ENCODE measurements around the gene RDM1. TPM values are rescaled to one million over a fixed set of nuclear protein-coding genes. Genes with fewer than 3 reads are reported as not detected.
"Not testable (repeated sequence)": the region's sequence is repeated elsewhere in the genome, so short reads cannot be mapped to it uniquely, and the experiment has no call there.

The RDM1 gene
- total and polyA plus RNA-seq, 2 of the 4 experiments (the other 2 are of a cell fraction) = 0.18 TPM; not detected in 1

GRCh38 chr17:35898283-35899070 lies 32.1 kb downstream of the RDM1 start:
- H3K27ac ChIP-seq (ENCODE audit: insufficient read depth, low read length) = no peak overlapping the region
- no peak overlapping the region for H3K9ac ChIP-seq (ENCODE audit: low read depth, low read length)
- dilution Hi-C loops (cut with HindIII; ENCODE audit: low sequenced_read_pairs, unreplicated experiment) = no loop called here
- no peak for ATAC-seq (ENCODE audit: low read depth)
- H4K8ac ChIP-seq (ENCODE audit: low read depth in 2 of 2, low read length in 2 of 2) = no peak overlapping the region
- no peak overlapping the region for H3K18ac ChIP-seq (ENCODE audit: low read depth, low read length)
- no peak overlapping the region for H4K91ac ChIP-seq (ENCODE audit: insufficient read depth, low read depth, low read length)
- TF ChIP-seq NFE2L2 (IDR thresholded peaks at IDR 0.05; ENCODE audit: low read depth, low read length) (no peak), RFX5 (IDR thresholded peaks at IDR 0.05; ENCODE audit: low read depth, low read length) (no peak), CEBPB (IDR thresholded peaks at IDR 0.05; ENCODE audit: low read depth, low read length) (no peak), SMC3 (IDR thresholded peaks at IDR 0.05; ENCODE audit: low read depth, low read length) (no peak), BHLHE40 (IDR thresholded peaks at IDR 0.05; ENCODE audit: low read depth, low read length) (no peak), USF2 (IDR thresholded peaks at IDR 0.05; ENCODE audit: low read depth, low read length) (no peak), POLR2A (IDR thresholded peaks at IDR 0.05; ENCODE audit: low read depth, low read length) (no peak), MAZ (IDR thresholded peaks at IDR 0.05; ENCODE audit: borderline replicate concordance, low read depth, low read length) (no peak), FOS (IDR thresholded peaks at IDR 0.05; ENCODE audit: low read depth, low read length) (no peak)
- no peak overlapping the region for H2BK20ac ChIP-seq (ENCODE audit: low read depth, low read length)
- intact Hi-C loops (cut with micrococcal nuclease) = no loop called here
- H3K27me3 ChIP-seq (ENCODE audit: control insufficient read depth, insufficient read depth, low read length) = peaks cover 3% of the 10 kb centered on the region
- CTCF ChIA-PET = interaction anchor here (0.7 kb wide), 1 partner anchor 23 kb away, joined by 3 read pairs; no protein-coding TSS in a partner anchor
- in situ Hi-C loops (cut with MboI; ENCODE audit: low sequenced_read_pairs) = no loop called here
- H4K5ac ChIP-seq (ENCODE audit: low read depth, low read length) = no peak overlapping the region
- no peak overlapping the region for H3K4me3 ChIP-seq (ENCODE audit: insufficient read depth, low read depth, low read length)
- no peak overlapping the region for H2BK5ac ChIP-seq (ENCODE audit: low read depth, low read length, poor library complexity, severe bottlenecking)
- no peak overlapping the region for H3K23ac ChIP-seq (ENCODE audit: low read depth, low read length)
- no peaks in the 10 kb centered on the region for H3K9me3 ChIP-seq (ENCODE audit: control insufficient read depth, insufficient read depth, low read length)
- WGBS, 2 experiments (ENCODE audit: extremely low coverage in 2 of 2, insufficient read length in 1 of 2) = no CpG with 5 or more reads among the region's 6 CpGs
- H3K4me1 ChIP-seq (ENCODE audit: control insufficient read depth, insufficient read depth, low read length) = no peaks in the 10 kb centered on the region
- no peak for DNase-seq
- H3K4me2 ChIP-seq (ENCODE audit: low read depth, low read length) = no peak overlapping the region
- no peak overlapping the region for H2AK9ac ChIP-seq (replicated peaks; ENCODE audit: low read depth, low read length, poor library complexity)
- no peak overlapping the region for H2BK120ac ChIP-seq (ENCODE audit: low read depth, low read length)
- no peaks in the 10 kb centered on the region for H3K36me3 ChIP-seq (ENCODE audit: control insufficient read depth, insufficient read depth, low read length)
- H3K56ac ChIP-seq (ENCODE audit: extremely low read depth, insufficient read depth, low read length) = no peak overlapping the region
- H3K9me1 ChIP-seq (ENCODE audit: insufficient read depth, low read length) = no peaks in the 10 kb centered on the region
- BruUV-seq (replicated peaks) = no TSS peak
- H3K14ac ChIP-seq (replicated peaks; ENCODE audit: low read depth, low read length) = no peak overlapping the region
- H2AFZ ChIP-seq (replicated peaks; ENCODE audit: low read length, poor library complexity) = no peak overlapping the region
- H2BK15ac ChIP-seq (ENCODE audit: low read depth, low read length) = no peak overlapping the region
- no peaks in the 10 kb centered on the region for H4K20me1 ChIP-seq (ENCODE audit: insufficient read depth, low read length)
- POLR2A ChIA-PET (ENCODE audit: unreplicated experiment) = no interaction called here
- H3K4ac ChIP-seq (ENCODE audit: low read depth, low read length) = no peak overlapping the region
- no peaks in the 10 kb centered on the region for H3K79me1 ChIP-seq (ENCODE audit: low read depth in 1 of 2, low read length in 2 of 2)
- no peak overlapping the region for H2AK5ac ChIP-seq (ENCODE audit: low read depth, low read length)

GRCh38 chr17:35897772-35898171 lies 32.8 kb downstream of the RDM1 start:
- H2BK15ac ChIP-seq (ENCODE audit: low read depth, low read length); DNase-seq; H3K4me1 ChIP-seq (ENCODE audit: control insufficient read depth, insufficient read depth, low read length); H2AK5ac ChIP-seq (ENCODE audit: low read depth, low read length); H4K8ac ChIP-seq (ENCODE audit: low read depth in 2 of 2, low read length in 2 of 2); H2BK120ac ChIP-seq (ENCODE audit: low read depth, low read length); H2BK20ac ChIP-seq (ENCODE audit: low read depth, low read length); ATAC-seq (ENCODE audit: low read depth); H3K56ac ChIP-seq (ENCODE audit: extremely low read depth, insufficient read depth, low read length); intact Hi-C loops (cut with micrococcal nuclease); dilution Hi-C loops (cut with HindIII; ENCODE audit: low sequenced_read_pairs, unreplicated experiment); H3K36me3 ChIP-seq (ENCODE audit: control insufficient read depth, insufficient read depth, low read length); CTCF ChIA-PET; H3K27ac ChIP-seq (ENCODE audit: insufficient read depth, low read length); H3K27me3 ChIP-seq (ENCODE audit: control insufficient read depth, insufficient read depth, low read length); in situ Hi-C loops (cut with MboI; ENCODE audit: low sequenced_read_pairs); H3K4me2 ChIP-seq (ENCODE audit: low read depth, low read length); H3K4me3 ChIP-seq (ENCODE audit: insufficient read depth, low read depth, low read length); H3K9me1 ChIP-seq (ENCODE audit: insufficient read depth, low read length); POLR2A ChIA-PET (ENCODE audit: unreplicated experiment); H3K9ac ChIP-seq (ENCODE audit: low read depth, low read length); H2AK9ac ChIP-seq (replicated peaks; ENCODE audit: low read depth, low read length, poor library complexity); H3K23ac ChIP-seq (ENCODE audit: low read depth, low read length); H3K9me3 ChIP-seq (ENCODE audit: control insufficient read depth, insufficient read depth, low read length); H2BK5ac ChIP-seq (ENCODE audit: low read depth, low read length, poor library complexity, severe bottlenecking); H4K20me1 ChIP-seq (ENCODE audit: insufficient read depth, low read length); H4K91ac ChIP-seq (ENCODE audit: insufficient read depth, low read depth, low read length); H3K18ac ChIP-seq (ENCODE audit: low read depth, low read length); H3K4ac ChIP-seq (ENCODE audit: low read depth, low read length); BruUV-seq (replicated peaks); H3K79me1 ChIP-seq (ENCODE audit: low read depth in 1 of 2, low read length in 2 of 2); H2AFZ ChIP-seq (replicated peaks; ENCODE audit: low read length, poor library complexity); H4K5ac ChIP-seq (ENCODE audit: low read depth, low read length); H3K14ac ChIP-seq (replicated peaks; ENCODE audit: low read depth, low read length): not testable (repeated sequence)
- WGBS, 2 experiments (ENCODE audit: extremely low coverage in 2 of 2, insufficient read length in 1 of 2) = no CpG with 5 or more reads among the region's 7 CpGs
